GM23338 (cell line): Measurements from ENCODE around the gene CTNNA3. TPM values are rescaled to one million over a fixed set of nuclear protein-coding genes. Genes with fewer than 3 reads are reported as not detected.

Experiments used
- ATAC-seq: fragments of 200-7000 bp; cut with Tn5 transposase; 3 replicates; pipeline ENCODE4 v1.9.1; 2020
- DNase-seq: peaks from one replicate; pipeline ENCODE4 v3.0.0-alpha.2; 2015; ENCODE audit warnings: low spot score
- H2AFZ ChIP-seq: fragments of 200-600 bp; sonication (generic); 2 replicates; pipeline ENCODE4 v1.8.0; 2016; ENCODE audit warnings: antibody characterized with exemption, mild to moderate bottlenecking, moderate library complexity
- H3F3A ChIP-seq: fragments of 200-600 bp; sonication (generic); replicated peaks from 2 replicates; pipeline ENCODE4 v1.8.0; 2017; ENCODE audit warnings: antibody characterized with exemption, mixed run types, low read depth
- H3K27ac ChIP-seq: fragments of 200-600 bp; sonication (generic); 2 replicates; pipeline ENCODE4 v1.6.1; 2016; ENCODE audit warnings: low read depth
- H3K27me3 ChIP-seq: fragments of 200-600 bp; sonication (generic); 2 replicates; pipeline ENCODE4 v1.8.0; 2016; ENCODE audit warnings: mild to moderate bottlenecking, mixed run types, moderate library complexity; ENCODE audit not compliant: insufficient read depth
- H3K36me3 ChIP-seq: fragments of 200-600 bp; sonication (generic); 2 replicates; pipeline ENCODE4 v1.8.0; 2016; ENCODE audit warnings: mild to moderate bottlenecking; ENCODE audit not compliant: insufficient read depth
- H3K4me1 ChIP-seq: fragments of 200-600 bp; sonication (generic); 2 replicates; pipeline ENCODE4 v1.8.0; 2016; ENCODE audit warnings: mild to moderate bottlenecking, moderate library complexity; ENCODE audit not compliant: insufficient read depth
- H3K4me2 ChIP-seq: fragments of 200-600 bp; sonication (generic); 2 replicates; pipeline ENCODE4 v1.7.1; 2017; ENCODE audit warnings: mixed run types
- H3K4me3 ChIP-seq: fragments of 200-600 bp; sonication (generic); 2 replicates; pipeline ENCODE4 v1.6.1; 2016; ENCODE audit warnings: mixed run types
- H3K79me2 ChIP-seq: fragments of 200-600 bp; sonication (generic); replicated peaks from 2 replicates; pipeline ENCODE4 v1.8.0; 2017; ENCODE audit warnings: mild to moderate bottlenecking; ENCODE audit not compliant: insufficient read depth
- H3K9me2 ChIP-seq: fragments of 200-600 bp; sonication (generic); 2 replicates; pipeline ENCODE4 v1.8.0; 2017; ENCODE audit not compliant: insufficient read depth
- H4K20me1 ChIP-seq: fragments of 200-600 bp; sonication (generic); replicated peaks from 2 replicates; pipeline ENCODE4 v1.8.0; 2017; ENCODE audit warnings: mild to moderate bottlenecking; ENCODE audit not compliant: insufficient read depth
- H3K27ac Mint-ChIP-seq: 2 replicates; pipeline ENCODE4 v1.8.0; 2020; ENCODE audit warnings: inconsistent platforms, mild to moderate bottlenecking, moderate library complexity, mixed read lengths
- H3K27me3 Mint-ChIP-seq: 3 replicates; pipeline ENCODE4 v1.8.0; 2022; ENCODE audit warnings: low read depth, mild to moderate bottlenecking, moderate library complexity, mixed read lengths, inconsistent platforms; ENCODE audit not compliant: insufficient read depth, poor library complexity
- H3K36me3 Mint-ChIP-seq: 3 replicates; pipeline ENCODE4 v1.8.0; 2021; ENCODE audit warnings: low read depth, mild to moderate bottlenecking, inconsistent platforms, moderate library complexity, mixed read lengths
- H3K4me1 Mint-ChIP-seq: 3 replicates; pipeline ENCODE4 v1.8.0; 2020; ENCODE audit warnings: mild to moderate bottlenecking, inconsistent platforms, mixed read lengths
- H3K4me3 Mint-ChIP-seq: 3 replicates; pipeline ENCODE4 v1.8.0; 2021; ENCODE audit warnings: moderate library complexity, mild to moderate bottlenecking, inconsistent platforms, mixed read lengths
- H3K9me3 Mint-ChIP-seq: 3 replicates; pipeline ENCODE4 v1.8.0; 2020; ENCODE audit warnings: moderate library complexity, mild to moderate bottlenecking, inconsistent platforms, mixed read lengths
- CREB1 ChIP-seq: fragments of 250-450 bp; sonication (Bioruptor Pico); IDR thresholded peaks from 2 replicates; pipeline ENCODE4 v1.5.0; 2020; ENCODE audit warnings: low read depth, mild to moderate bottlenecking, moderate library complexity
- EZH2 ChIP-seq: fragments of 200-600 bp; sonication (generic); IDR thresholded peaks from one replicate; pipeline ENCODE4 v1.8.0; 2017; ENCODE audit warnings: antibody characterized with exemption, mild to moderate bottlenecking, low read depth; ENCODE audit not compliant: unreplicated experiment
- EZH2phosphoT487 ChIP-seq: fragments of 200-600 bp; sonication (generic); IDR thresholded peaks from one replicate; pipeline ENCODE4 v1.8.1; 2018; ENCODE audit warnings: antibody characterized with exemption; ENCODE audit not compliant: unreplicated experiment
- JUNB ChIP-seq: IDR thresholded peaks from one replicate; pipeline ENCODE4 v1.6.1; 2016; ENCODE audit warnings: antibody characterized with exemption; ENCODE audit not compliant: unreplicated experiment
- NANOG ChIP-seq: IDR thresholded peaks from 2 replicates; pipeline ENCODE4 v1.6.1; 2016; ENCODE audit warnings: antibody characterized with exemption, borderline replicate concordance
- ZNF114 ChIP-seq: fragments of 250-450 bp; sonication (Bioruptor Pico); IDR thresholded peaks from 2 replicates; pipeline ENCODE4 v1.5.0; 2020; ENCODE audit warnings: mild to moderate bottlenecking, moderate library complexity
- polyA plus RNA-seq: library from polyadenylated mRNA; unstranded; fragments of >200 nt; fragmentation: Nextera tagmentation; extraction: Ambion mirVana; gene quantifications from 2 replicates; pipeline ENCODE4 v1.2.1, GENCODE V29; 2016
- total RNA-seq: library from RNA; depleted of rRNA; stranded (reverse); fragments of >200 nt; shearing (Covaris generic); gene quantifications from 2 replicates; pipeline ENCODE4 v1.2.3, GENCODE V29; 2014
- TF ChIP-seq, protein P1 (sequence below): fragments of 250-450 bp; sonication (Bioruptor Pico); IDR thresholded peaks from 2 replicates; pipeline ENCODE4 v1.5.0; 2020; ENCODE audit warnings: mild to moderate bottlenecking, moderate library complexity
- TF ChIP-seq, protein P2 (sequence below), 2 experiments: fragments of 200-600 bp in 1 of 2; sonication (generic) in 1 of 2; conservative IDR thresholded peaks; 2 replicates each; pipeline versions ENCODE4 v1.5.1 to v1.6.1; 2016 to 2017; ENCODE audit warnings: antibody characterized with exemption in 2 of 2, low read depth in 2 of 2, mild to moderate bottlenecking in 2 of 2, moderate library complexity in 1 of 2
- TF ChIP-seq, protein P3 (sequence below): IDR thresholded peaks from 2 replicates; pipeline ENCODE4 v1.6.1; 2016; ENCODE audit warnings: antibody characterized with exemption

Gene CTNNA3
- total and polyA plus RNA-seq, 2 experiments from 2014 or later: 0.71 to 3.3 TPM

DNA sequence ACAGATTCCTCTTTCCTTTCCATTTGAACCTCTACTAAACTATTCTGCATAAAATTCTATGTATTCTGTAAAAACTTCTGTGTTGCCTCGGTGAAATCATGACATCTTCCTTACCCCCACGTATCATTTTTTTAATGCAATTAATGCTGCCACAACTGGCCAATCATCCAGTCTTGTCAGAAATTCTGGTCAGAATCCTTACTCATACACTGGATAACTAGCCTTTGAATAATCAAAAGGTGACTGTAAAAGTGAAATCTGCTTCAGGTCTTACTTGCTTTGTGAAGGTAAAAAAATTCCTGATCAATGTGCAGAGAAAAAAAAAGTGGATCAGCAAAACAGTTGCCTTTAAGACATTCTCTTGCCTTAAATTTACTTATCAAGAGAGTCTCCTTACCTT, 859.2 kb downstream of the CTNNA3 start (continued):
- TF ChIP-seq, protein P1, sequence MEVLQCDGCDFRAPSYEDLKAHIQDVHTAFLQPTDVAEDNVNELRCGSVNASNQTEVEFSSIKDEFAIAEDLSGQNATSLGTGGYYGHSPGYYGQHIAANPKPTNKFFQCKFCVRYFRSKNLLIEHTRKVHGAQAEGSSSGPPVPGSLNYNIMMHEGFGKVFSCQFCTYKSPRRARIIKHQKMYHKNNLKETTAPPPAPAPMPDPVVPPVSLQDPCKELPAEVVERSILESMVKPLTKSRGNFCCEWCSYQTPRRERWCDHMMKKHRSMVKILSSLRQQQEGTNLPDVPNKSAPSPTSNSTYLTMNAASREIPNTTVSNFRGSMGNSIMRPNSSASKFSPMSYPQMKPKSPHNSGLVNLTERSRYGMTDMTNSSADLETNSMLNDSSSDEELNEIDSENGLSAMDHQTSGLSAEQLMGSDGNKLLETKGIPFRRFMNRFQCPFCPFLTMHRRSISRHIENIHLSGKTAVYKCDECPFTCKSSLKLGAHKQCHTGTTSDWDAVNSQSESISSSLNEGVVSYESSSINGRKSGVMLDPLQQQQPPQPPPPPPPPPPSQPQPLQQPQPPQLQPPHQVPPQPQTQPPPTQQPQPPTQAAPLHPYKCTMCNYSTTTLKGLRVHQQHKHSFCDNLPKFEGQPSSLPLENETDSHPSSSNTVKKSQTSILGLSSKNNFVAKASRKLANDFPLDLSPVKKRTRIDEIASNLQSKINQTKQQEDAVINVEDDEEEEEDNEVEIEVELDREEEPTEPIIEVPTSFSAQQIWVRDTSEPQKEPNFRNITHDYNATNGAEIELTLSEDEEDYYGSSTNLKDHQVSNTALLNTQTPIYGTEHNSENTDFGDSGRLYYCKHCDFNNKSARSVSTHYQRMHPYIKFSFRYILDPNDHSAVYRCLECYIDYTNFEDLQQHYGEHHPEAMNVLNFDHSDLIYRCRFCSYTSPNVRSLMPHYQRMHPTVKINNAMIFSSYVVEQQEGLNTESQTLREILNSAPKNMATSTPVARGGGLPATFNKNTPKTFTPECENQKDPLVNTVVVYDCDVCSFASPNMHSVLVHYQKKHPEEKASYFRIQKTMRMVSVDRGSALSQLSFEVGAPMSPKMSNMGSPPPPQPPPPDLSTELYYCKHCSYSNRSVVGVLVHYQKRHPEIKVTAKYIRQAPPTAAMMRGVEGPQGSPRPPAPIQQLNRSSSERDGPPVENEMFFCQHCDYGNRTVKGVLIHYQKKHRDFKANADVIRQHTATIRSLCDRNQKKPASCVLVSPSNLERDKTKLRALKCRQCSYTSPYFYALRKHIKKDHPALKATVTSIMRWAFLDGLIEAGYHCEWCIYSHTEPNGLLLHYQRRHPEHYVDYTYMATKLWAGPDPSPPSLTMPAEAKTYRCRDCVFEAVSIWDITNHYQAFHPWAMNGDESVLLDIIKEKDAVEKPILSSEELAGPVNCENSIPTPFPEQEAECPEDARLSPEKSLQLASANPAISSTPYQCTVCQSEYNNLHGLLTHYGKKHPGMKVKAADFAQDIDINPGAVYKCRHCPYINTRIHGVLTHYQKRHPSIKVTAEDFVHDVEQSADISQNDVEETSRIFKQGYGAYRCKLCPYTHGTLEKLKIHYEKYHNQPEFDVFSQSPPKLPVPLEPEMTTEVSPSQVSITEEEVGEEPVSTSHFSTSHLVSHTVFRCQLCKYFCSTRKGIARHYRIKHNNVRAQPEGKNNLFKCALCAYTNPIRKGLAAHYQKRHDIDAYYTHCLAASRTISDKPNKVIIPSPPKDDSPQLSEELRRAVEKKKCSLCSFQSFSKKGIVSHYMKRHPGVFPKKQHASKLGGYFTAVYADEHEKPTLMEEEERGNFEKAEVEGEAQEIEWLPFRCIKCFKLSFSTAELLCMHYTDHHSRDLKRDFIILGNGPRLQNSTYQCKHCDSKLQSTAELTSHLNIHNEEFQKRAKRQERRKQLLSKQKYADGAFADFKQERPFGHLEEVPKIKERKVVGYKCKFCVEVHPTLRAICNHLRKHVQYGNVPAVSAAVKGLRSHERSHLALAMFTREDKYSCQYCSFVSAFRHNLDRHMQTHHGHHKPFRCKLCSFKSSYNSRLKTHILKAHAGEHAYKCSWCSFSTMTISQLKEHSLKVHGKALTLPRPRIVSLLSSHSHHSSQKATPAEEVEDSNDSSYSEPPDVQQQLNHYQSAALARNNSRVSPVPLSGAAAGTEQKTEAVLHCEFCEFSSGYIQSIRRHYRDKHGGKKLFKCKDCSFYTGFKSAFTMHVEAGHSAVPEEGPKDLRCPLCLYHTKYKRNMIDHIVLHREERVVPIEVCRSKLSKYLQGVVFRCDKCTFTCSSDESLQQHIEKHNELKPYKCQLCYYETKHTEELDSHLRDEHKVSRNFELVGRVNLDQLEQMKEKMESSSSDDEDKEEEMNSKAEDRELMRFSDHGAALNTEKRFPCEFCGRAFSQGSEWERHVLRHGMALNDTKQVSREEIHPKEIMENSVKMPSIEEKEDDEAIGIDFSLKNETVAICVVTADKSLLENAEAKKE: no peak
- TF ChIP-seq ZNF114 (CRISPR knock-in tag) (no peak), JUNB (no peak)

DNA sequence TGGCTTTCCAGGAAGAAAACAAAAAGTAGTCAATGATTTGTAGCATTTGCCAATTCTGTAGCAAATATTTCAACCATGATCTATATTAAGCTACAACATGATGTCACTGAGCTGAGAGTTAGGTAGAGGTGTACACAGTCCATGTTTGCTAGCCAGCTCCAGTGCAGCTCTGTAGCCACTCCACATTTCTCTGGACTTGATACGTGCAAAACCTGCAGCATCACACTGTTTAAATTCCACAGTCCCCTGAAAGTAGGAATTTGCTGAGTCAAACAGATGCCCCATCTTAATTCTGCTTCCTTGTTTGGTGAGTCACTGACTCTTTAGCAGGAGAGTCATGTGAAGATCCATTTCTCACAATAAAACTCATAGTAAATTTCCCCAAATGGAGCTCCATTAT, 859.9 kb downstream of the CTNNA3 start:
- Histone ChIP-seq H3K79me2 (no peaks in the 10 kb centered on the region), H3K27ac (no peak overlapping the region), H3K4me3 (no peak overlapping the region), H3K4me2 (no peak overlapping the region), H3K9me2 (no peaks in the 10 kb centered on the region), H3F3A (no peaks in the 10 kb centered on the region), H4K20me1 (no peaks in the 10 kb centered on the region), H2AFZ (peak overlapping the region; percentile 8; the same call in 1 of the 2 replicates), H3K27me3 (no peaks in the 10 kb centered on the region), H3K4me1 (peaks cover 4% of the 10 kb centered on the region), H3K36me3 (no peaks in the 10 kb centered on the region)
- H3K36me3 Mint-ChIP-seq: no peaks in the 10 kb centered on the region
- no peak overlapping the region; the same call in 1 of the 2 replicates for H3K27ac Mint-ChIP-seq
- DNase-seq (no peak), ATAC-seq (no peak)
- no peak overlapping the region for H3K4me3 Mint-ChIP-seq
- no peaks in the 10 kb centered on the region for H3K9me3 Mint-ChIP-seq
- H3K27me3 Mint-ChIP-seq: no peaks in the 10 kb centered on the region
- peaks cover 25% of the 10 kb centered on the region for H3K4me1 Mint-ChIP-seq
- TF ChIP-seq EZH2phosphoT487 (no peak), EZH2 (no peak), CREB1 (no peak), NANOG (no peak)
- TF ChIP-seq, protein P2, sequence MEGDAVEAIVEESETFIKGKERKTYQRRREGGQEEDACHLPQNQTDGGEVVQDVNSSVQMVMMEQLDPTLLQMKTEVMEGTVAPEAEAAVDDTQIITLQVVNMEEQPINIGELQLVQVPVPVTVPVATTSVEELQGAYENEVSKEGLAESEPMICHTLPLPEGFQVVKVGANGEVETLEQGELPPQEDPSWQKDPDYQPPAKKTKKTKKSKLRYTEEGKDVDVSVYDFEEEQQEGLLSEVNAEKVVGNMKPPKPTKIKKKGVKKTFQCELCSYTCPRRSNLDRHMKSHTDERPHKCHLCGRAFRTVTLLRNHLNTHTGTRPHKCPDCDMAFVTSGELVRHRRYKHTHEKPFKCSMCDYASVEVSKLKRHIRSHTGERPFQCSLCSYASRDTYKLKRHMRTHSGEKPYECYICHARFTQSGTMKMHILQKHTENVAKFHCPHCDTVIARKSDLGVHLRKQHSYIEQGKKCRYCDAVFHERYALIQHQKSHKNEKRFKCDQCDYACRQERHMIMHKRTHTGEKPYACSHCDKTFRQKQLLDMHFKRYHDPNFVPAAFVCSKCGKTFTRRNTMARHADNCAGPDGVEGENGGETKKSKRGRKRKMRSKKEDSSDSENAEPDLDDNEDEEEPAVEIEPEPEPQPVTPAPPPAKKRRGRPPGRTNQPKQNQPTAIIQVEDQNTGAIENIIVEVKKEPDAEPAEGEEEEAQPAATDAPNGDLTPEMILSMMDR (conservative IDR thresholded peaks at IDR 0.05; ENCODE audit: low read depth in 2 of 2): no peak
- TF ChIP-seq, protein P3, sequence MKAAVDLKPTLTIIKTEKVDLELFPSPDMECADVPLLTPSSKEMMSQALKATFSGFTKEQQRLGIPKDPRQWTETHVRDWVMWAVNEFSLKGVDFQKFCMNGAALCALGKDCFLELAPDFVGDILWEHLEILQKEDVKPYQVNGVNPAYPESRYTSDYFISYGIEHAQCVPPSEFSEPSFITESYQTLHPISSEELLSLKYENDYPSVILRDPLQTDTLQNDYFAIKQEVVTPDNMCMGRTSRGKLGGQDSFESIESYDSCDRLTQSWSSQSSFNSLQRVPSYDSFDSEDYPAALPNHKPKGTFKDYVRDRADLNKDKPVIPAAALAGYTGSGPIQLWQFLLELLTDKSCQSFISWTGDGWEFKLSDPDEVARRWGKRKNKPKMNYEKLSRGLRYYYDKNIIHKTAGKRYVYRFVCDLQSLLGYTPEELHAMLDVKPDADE: no peak
